ENCODE data around the gene C1D.
"Not testable (repeated sequence)": the region's sequence is repeated elsewhere in the genome, so short reads cannot be mapped to it uniquely, and the experiment has no call there.

C1D gene, protein sequence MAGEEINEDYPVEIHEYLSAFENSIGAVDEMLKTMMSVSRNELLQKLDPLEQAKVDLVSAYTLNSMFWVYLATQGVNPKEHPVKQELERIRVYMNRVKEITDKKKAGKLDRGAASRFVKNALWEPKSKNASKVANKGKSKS

DNA sequence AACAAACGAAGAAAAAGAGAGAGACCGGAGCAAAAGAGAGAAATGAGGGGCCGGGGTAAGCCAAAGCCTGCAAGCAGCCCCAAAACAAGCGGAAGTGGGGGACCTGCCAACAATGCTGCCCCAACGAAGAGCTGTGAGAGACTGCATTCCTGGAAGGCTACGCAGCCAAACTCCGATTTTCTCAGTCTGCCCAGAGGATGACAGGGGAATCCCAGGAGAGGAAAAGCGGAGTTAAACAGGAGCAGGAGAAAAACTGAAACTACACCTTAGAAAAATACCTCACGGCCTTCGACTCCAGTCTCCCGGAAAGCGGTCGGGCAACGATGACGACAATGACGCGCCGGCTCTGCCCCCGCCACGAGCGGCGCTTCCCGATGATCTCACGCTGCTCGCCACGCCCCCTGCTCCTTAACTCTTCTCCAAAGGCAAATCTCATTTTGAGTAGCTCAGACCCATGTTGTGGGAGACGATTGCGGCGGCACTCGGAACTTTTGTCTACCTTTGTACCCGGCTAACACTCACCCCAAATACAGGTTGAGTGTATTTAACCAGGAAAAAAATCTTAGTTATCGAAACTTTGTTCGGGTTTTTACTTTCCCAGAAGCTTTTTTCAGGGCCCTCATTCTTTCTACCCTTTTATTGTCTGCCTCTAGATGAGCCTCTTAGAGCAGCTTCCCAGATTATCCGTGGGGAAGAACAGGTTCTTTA is at the start of gene C1D:
C1D (minus strand) TSS at position 325 of the 708 bp plus-strand sequence. CDS start 15,694 bp downstream, outside the sequence.
- FAIRE-seq = peak; percentile 84

DNA sequence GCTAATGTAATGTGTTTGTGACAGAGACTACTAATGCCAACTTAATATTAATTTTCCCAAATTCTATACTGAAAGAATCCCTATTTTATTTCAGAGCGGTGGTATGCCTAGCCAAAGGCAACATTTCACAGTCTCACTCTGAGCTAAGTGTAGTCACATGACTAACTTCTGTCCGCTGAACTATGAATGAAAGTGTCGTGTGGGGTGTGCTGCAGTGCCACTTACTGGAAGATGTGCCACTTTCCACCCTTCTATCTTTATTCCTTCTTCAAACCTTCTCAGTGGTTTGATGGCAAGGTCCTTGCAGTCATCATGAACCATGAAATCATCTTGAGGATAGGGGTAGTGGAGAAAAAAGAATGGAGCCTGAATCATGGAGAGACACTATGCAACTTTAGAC is 47.3 kb upstream of the C1D start:
- FAIRE-seq = no peak

DNA sequence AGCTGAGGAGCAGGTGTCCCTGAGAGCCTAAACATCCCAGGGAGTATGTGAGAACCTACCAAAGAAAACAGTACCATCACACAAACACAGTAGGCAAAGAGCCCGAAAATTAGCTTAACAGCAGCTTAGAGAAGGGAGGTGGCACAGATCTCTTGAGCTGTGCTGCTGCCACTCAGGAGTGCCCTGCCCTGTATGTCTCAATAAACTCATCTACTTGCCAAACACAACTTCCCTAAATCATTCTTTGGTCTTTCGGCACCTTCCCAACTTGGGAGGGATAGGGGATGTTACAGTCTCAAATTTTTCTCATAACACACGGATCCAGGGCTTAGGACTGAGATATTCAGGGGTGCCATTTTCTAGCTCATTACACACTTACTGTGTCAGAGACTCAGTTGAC is 45.3 kb upstream of the C1D start:
- FAIRE-seq = no peak

DNA sequence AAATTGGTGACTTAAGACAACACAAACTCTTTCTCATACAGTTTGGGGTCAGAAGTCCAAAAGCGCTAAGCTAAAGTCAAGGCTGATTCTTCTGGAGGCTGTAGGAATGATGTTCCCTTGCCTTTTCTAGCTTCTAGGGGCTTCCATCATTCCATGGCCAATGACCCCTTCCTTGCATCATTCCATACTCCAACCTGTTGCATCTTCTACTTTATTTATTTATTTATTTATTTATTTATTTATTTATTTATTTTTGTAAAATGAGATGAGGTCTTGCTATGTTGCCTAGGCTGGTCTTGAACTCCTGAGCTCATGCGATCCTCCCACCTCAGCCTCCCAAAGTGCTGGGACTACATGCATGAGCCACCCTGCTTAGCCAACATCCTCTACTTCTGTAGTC is 44.7 kb upstream of the C1D start:
- no peak for FAIRE-seq

DNA sequence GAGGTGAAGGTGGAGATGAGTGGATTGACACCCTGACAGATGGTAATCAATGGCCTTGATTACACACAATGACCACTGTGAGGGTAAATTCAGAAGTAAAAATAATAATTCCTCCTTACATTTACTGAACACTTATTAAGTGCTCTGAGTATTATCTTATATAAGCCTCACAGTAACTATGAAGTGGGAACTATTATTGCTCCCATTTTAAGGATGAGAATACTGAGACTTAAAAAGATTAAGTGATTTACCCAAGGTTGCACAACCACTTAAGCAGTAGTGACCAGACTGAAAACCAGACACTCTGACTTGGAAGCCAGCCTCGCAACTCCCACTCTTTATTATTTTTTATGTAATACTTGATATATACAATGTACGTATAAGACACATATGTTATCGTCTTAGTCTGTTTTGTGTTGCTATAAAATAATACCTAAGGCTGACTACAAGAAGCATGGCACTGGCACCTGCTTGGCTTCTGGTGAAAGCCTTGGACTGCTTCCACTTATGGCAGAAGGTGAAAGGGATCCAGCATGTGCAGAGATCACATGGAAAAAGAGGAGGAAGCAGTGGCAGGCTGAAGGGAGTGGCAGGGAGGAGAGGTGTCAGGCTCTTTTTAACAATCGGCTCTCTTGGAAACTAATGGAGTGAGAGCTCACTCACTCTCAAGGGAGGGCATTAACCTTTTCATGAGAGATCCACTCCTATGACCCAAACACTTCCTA is 41.5 kb upstream of the C1D start:
- FAIRE-seq = no peak

DNA sequence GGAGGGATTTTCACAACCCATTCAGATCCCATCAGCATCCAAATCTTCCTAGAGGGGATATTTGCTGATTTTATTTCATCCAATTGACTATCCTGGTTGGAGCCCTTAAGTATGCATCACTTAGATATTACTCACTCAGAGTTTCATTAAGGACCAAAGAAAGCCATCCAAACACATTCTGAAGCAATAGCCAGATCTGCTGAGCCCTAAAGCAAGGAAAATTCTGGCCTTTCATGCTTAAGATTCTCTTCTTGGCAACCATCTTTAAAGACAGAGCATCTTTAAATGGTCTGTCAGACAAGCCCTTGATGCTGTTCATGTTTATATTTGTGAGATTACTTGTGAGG is 40.9 kb upstream of the C1D start:
- no peak for FAIRE-seq

DNA sequence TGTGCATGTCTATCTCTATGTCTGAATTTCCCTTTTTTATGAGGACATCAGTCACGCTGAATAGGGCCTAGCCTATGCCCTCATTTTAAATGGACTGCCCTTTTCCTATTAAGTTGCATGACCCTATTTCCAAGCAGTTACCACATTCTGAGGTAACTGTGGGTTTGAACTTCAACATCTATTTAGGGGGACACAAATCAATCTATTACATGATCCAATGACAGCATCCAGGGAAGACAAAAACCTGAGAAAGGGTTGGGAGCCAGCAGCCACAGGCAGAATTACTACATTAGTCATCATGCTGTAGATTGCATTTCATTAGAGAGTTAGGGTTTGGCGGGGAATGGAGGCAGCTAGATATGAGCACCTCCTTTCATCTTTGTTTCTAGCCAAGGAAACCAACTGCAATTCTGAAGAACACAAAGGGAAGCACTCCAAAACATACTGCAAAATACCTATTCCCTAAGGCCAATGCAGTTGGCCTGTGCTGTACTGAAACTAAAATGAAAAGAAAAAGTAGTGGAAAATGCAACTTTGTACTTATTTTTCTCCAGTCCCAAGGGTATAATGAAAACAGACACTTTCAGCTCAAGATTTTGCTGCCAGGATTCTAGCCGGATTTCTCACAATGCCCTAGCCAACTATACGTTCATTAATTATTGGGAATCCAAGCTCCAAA is 40.4 kb upstream of the C1D start:
- FAIRE-seq = no peak

DNA sequence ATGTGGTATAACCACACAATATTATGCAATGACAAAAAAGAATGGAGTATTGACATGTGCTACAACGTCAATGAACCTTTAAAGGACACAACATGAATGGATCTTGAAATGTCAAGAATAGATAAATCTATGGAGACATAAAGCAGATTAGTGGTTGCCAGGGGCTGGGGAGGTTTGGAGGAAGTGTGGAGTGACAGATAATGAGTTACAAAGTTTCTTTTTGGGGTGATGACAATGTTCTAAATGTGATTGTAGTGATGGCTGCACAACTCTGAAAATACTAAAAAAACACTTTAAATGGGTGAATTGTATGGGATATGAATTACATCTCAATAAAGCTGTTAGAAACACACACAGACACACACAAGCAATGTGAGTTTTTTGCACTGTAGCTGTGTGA is 37.4 kb upstream of the C1D start:
- no peak for FAIRE-seq

DNA sequence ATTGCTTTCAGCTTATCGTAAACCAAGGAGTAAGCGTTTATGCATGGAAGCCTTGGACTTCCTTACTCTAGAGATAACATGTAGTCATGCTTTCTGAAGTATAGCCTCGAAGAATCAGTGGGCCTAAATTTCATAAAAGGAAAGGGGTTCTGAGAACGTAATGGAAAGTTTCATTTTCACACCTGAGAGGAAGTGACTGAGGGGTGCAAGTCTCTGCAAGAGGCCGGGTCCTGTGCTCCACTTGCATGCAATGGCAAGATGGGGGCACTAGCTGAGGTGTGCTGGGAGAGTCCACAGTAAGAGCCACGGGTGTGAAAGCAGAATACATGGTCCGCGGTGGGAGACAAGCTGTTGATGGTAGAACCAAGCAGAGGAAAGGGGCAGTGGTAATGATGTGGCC is 36.5 kb upstream of the C1D start:
- no peak for FAIRE-seq

DNA sequence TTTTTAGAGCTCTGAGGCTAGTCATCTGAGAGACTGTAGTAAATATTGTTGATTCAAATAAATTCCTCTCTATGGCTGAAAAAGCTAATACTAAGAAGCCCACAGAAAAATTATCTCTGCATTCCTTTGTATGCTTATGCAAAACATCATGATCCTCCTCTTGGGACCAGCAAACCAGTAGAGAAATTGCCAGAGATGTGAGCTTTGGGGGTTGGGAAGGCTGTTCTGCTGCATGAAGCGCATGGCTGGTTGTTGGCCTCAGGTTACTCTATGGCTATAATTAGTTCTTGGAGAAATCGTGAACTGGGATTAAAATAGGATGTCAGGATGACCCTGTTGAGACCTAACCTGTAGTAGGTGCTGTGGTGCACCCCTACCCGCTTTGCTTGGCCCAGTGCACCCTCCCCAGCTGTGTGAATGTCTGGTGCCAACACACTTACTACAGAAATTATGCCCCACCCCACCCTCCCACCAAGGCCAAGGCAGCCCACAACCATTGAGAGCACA is 35.5 kb upstream of the C1D start:
- no peak for FAIRE-seq

DNA sequence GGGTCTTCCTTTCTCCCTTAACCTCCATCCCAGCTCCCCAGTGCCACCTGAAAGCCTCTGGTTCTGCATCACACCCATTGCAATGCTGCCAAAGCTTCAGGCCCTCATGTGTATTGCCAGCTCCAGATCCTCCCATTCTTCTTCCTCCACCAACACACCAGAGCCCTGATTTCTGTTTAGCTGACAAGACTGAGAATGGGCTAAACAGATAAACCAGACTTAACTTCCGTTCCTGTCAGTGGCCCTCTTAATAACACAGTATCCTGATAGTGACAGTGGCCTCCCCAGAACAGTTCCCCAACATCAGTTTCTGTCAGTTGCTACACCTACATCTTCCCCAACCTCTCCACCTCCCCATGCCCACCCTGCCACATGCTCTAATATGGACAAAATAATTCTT is 31.3 kb upstream of the C1D start:
- FAIRE-seq = no peak

DNA sequence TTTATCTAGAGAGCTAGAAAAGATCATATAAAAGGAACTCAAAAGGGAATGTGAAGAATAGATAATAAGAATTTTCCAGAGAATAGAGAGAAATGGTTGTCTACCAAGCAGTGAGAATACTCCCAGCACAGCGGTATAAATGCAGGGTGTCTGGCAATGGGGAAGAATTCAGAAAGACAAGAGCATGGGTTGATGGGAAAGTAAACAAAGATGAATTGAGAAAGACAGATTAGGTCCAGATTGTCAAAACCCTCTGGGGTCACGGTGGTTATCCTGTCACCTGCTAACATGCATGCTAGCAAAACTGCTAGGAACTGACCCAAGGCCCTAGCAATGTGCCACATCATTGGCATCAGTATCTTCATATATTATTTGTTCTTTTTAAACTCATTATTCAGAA is 30.8 kb upstream of the C1D start:
- FAIRE-seq = no peak

DNA sequence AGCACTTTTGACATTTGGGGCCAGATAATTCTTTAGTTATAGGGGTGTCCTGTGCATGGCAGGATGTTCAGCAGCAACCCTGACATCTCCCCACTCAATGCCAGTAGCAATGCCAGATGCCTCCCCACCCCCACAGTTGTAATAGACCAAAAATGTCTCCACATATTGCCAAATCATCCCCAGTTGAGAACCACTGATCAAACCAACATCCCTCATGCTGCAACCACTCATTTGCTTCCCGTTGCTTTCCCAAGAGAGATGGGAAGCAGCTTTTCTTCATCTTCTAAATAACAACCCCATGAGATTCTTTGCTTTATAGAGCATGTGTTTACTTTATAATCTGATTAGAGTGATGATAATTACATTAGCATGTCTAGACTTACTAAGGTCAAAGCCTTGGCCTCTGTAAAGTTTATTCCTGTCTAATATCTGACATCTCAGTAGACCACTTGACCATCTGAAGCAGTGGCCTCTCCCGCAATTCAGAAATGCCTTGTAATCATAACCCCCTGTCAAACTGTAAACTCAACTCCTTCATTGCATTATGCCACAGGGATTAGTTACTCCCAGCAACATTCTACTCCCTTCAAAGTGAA is 28.7 kb upstream of the C1D start:
- FAIRE-seq = no peak

DNA sequence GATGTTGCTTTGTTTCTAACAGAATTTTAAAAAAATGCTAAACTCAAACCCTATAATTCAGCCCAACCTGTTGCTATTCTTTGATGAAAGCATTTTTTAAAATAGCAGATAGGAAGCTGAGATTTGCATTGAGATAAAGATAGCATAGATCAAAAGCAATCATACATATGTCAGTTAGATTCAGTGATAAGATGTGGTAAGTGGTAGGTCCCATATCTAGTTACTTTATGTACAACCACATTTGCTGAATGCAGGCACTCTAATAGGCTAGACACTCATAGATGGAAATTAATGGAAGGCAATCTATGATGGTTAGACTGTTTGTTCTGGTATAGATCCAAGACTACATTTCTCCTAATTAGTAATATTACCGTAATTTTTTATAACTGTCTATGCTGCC is 27.2 kb upstream of the C1D start:
- FAIRE-seq = no peak

DNA sequence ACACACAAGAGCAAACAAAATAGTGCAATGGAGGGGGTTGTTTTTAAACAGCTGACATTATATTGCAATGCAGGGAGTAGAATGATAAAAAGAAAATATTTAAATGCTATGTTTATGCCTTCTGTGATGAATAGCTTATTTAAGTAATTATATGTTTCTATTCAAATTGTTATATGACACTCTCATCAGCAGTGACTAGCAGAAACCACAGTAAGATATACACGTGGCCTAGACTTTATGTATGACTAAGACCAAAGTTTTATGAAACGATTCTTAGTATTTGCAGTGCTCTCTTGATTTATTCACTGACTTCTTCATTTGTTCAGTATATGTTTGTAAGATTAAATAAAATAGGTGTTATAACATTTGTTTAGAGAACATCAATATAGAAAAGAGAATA is 26.1 kb upstream of the C1D start:
- no peak for FAIRE-seq

DNA sequence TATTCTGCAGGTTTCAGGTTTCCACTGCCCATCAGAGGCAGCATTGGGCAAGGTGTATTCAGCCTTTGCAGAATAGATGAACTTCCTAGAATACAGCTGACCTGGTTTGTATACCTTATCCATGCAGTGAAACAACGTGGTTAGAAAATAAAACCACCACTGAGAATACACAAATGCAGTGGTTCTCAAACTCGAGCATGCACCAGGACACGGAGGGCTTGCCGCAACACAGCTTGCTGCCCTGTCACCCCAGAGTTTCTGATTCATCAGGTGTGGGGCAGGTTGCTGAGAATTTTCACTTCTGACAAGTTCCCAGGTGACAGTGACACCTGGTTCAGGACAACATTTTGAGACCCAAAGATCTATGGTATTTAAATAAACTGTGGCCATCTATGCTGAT is 23.4 kb upstream of the C1D start:
- FAIRE-seq = no peak

DNA sequence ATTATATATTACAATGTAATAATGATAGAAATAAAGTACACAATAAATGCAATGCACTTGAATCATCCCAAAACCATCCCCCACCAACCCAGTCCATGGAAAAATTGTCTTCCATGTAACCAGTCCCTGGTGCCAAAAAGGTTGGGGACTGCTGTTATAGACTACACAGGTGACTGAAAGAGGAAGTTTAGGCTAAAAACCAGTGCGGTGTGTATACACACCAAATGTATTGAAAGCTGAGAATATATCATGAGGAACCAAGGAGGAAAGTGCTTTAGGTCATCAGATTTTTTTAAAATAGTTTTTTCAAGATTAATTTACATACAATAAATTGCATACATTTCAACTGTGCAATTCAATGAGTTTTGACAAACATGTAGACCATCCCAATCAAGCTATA is 20.5 kb upstream of the C1D start:
- FAIRE-seq = no peak

DNA sequence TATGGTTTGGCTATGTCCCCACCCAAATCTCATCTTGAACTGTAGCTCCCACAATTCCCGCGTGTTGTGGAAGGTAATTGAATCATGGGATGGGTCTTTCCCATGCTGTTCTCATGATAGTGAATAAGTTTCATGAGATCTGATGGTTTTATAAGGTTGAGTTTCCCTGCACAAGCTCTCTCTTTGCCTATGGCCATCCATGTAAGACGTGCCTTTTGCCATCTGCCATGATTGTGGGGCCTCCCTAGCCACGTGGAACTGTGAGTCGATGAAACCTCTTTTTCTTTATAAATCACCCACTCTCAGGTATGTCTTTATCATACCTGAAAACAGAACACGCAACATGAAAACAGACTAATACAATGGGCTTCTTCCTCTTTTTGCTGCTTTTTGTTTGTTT is 11.2 kb upstream of the C1D start:
- no peak for FAIRE-seq

DNA sequence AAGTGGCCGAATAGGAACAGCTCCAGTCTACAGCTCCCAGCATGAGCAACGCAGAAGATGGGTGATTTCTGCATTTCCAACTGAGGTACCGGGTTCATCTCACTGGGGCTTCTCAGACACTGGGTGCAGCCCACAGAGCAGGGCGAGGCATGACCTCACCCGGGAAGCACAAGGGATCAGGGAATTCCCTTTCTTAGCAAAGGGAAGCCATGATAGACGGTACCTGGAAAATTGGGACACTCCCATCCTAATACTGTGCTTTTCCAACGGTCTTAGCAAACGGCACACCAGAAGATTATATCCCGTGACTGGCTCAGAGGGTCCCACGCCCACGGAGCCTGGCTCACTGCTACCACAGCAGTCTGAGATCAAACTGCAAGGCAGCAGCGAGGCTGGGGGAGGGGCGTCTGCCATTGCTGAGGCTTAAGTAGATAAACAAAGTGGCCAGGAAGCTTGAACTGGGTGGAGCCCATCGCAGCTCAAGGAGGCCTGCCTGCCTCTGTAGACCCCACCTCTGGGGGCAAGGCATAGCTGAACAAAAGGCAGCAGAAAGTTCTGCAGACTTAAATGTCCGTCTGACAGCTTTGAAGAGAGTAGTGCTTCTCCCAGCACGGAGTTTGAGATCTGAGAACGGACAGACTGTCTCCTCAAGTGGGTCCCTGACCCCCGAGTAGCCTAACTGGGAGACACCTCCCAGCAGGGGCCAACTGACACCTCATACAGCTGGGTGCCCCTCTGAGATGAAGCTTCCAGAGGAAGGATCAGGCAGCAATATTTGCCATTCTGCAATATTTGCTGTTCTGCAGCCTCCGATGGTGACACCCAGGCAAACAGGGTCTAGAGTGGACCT is 1.2 kb upstream of the C1D start:
- not testable (repeated sequence) for FAIRE-seq

DNA sequence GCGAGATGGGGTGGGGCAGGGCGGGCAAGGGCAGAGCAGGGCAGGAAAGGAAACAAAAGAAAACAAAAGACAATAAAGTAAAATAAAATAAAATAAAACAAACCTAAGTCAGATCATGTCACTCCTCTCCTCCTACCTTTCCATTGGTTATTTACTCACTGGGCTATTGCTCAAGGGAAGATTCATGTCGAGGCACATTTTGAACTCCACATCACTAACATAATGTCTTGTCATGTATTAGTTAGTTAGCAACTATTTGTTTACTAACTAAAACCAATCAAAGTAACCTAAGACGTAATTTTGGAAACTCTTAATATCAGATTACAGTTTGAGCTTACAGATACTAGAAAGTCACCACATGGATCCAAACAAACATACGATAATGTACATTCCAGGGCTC is 2.2 kb downstream of the C1D start:
- FAIRE-seq = no peak

DNA sequence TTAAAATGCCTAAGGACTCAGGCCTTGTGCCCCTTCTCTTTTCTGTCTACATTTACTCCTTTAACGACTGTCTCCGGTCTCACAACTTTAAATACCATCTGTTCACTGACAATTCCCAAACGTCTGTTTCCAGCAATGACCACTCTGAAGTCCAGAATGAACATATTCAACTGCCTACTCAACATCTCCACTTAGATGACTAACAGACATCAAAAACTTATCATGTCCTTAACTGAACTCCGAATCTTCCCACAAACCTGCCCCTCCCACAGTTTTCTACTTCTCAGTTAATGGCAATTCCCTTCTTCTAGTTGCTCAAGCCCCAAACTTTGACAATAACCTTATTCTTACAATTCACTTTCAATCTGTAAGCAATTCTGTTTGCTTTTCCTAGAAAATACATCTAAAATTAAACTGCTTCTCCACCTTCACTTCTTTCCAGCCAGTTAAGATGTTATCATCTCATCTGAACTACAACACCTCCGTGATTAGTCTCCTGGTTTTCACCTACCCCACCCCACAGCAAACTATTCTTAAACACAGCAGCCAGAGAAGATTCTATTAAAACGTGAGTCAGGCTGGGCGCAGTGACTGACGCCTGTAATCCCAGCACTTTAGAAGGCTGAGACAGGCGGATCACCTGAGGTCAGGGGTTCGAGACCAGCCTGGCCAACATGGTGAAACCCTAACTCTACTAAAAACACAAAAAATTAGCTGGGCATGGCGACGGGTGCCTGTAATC is 2.8 kb downstream of the C1D start:
- no peak for FAIRE-seq

Measured in endometrium (tissue), 2 donors.